NCI-H2107 treated with DMSO at 0.1 percent for 48 hours (cell line): Measurements from ENCODE around the gene SLC12A1.
"Not testable (repeated sequence)": the region's sequence is repeated elsewhere in the genome, so short reads cannot be mapped to it uniquely, and the experiment has no call there.

ENCODE experiments used
- DNase-seq: peaks from one replicate; lab custom pipeline; 2025; ENCODE audit not compliant: unreplicated experiment; lab: John Stamatoyannopoulos, UW

Gene SLC12A1

DNA sequence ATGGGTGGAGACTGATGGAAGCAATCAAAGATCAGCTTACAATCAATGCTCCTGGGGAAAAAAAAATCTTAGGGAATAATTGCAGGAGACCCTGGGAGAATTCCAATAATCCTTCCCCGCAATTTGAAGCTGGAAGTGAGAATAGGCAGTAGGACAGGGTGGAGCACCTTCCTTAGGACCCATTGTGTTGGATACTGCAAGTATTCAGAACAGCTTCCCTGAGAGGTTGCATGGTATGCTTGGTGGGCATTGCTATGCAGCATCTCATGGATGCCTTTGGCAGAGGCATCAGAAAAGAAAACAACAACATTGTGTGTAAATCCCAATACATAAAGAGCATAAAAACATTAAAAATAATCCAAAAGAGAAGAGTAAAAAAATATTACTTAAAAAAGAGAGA is 100.5 kb downstream of the SLC12A1 start:
- DNase-seq: no peak

DNA sequence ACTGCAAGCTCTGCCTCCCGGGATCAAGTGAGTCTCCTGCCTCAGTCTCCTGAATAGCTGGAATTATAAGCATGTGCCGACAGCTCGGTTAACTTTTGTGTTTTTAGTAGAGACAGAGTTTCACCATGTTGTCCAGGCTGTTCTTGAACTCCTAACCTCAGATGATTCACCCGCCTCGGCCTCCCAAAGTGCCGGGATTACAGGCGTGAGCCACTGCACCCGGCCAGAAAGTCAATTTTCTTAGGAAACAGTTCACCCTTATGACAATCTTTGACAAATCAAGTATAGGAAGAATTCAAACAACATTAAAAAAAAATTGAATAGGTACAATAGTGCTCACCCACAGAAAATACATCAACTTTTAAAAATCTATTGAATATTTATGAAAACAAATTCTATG is 101.5 kb downstream of the SLC12A1 start:
- DNase-seq: no peak

DNA sequence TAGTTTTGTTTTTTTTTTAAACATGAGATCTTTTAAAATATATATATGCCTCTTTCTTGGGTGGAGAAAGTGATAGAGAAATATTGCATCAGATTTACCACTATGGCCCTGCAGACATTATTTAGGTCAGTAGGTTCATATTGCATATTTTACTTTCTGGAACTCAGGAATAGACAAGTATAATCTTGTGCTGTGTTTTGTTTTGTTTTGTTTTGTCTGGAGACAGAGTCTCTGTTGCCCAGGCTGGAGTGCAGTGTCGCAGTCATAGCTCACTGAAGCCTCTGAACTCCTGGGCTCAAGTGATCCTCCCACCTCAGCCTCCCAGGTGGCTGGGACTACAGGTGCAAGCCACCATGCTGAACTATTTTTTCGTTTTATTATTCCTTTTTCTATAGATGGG is 103.6 kb downstream of the SLC12A1 start:
- DNase-seq: no peak

DNA sequence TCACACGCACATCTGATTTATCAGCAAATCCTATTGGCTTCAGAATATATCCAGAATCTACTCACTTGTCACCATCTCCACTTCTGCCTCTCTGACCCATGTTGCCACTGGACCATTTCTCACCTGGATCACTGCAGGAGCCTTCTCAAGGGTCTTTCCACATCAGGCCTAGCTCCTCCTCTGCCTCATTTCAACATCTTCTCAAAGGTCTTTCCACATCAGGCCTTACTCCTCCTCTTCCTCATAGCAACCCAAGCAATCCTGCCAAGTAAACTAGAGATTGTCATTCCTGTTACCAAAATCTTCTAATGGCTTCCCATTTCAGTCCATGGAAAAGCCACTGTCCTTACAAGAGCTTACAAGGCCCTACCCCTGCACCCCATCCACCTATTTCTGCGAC is 107.1 kb downstream of the SLC12A1 start:
- no peak for DNase-seq

DNA sequence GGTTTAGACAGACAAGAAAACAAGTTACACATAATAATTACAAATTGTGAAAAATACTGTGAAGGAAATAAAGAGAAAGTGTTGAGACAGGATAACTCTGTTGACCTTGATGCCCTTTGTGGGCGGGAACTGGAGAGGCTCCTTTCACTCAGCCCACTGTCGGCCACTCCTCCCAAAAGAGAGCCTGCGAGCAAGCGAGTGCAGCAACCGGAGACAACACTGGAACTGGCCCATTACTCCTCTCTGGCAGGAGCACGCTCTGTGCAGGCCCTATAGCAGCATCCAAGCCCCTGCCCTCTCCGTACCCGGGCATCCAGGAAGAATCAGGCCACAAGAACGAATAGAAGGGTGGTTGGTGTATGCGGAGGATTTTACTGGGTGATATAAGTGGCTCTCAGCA is 108.9 kb downstream of the SLC12A1 start:
- no peak for DNase-seq

DNA sequence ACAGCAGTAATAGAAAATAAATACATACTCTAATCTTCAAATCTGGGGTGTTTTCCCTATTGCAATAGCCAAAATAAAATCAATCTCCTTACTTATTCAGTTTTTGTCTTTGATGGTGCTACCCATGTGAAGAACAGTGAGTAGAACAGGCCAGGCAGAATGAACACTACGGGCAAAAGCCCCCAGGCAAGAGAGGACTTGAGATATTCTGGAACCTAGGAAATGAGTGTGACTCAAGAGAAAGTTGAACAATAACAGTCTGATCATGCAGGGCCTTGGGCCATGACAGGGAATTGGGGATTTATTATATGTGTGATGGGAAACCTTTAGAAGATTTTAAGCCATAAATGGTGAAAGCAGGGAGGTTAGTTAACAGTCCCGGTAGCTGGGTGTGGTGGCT is 111.1 kb downstream of the SLC12A1 start:
- DNase-seq: no peak

DNA sequence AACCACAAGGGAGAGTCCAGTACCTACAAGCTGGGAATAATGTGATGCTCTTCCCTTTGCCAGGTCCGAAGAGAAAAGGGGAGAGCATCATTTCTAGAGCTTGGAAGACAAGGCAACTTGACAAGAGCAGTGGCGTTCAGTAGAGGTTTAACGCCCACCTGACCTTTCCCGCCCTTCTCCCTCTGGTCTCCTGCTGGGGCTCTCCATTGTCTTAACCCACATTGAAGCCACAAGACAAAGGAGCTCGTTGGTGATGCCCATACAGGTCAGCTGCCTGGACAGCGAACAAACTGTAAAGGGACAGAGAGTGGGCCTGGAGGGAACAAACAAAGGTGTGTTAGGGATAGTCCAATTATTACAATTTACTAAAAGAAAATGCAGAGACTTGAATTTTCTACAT is 112.0 kb downstream of the SLC12A1 start:
- no peak for DNase-seq

DNA sequence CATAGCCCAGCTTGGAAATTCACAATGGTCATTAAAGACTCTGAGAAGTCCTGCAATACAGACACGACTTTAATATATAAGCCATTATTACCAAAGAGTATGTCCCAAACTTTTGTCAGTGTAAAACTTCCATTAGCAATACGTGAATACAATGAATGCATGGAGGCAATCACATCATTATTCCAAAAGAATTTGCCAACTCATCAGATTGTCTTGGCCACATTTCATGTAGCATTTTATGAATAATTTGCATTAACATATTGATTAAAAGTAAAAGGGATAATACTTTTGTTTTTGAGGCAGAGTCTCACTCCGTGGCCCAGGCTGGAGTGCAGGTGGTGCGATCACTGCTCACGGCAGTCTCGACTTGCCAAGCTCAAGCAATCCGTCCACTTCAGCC is 117.2 kb downstream of the SLC12A1 start:
- DNase-seq: no peak

DNA sequence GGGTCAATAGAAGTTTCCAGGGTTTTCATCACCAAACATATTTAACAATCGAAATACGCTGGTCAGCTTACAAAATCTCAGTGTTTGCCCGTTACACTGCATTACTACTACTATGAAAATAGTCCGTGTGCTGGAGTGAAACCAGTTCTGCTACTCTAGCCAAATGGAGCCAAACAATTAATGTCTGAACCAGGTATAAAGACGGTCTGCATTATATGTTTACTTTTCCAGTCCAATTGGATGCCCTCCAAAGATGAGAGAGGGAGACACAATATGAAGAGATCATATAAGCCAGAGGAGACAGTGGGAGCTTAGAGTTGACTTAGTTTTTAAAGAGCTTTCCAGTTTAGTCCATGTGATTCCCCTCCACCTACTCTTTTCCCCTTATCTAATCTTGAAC is 118.8 kb downstream of the SLC12A1 start:
- no peak for DNase-seq

DNA sequence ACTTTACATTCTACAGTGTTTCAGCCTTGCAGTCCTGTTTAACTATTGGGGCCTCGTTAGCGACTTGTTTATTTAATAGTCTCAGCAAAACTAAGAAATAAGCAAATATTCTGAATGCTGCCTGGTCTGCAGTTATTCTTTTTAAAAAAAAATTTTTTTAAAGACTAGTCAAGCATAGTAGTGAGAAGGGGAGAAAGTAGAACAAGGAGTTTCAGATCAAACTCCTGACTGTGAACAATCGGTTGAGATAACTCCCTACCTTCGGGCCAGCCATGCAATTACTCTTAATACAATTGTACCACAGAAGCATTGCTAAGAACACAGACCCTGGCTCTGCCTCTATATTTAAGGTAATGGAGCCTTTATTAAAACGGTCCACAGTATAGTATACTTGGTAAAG is 119.3 kb downstream of the SLC12A1 start:
- DNase-seq: no peak

DNA sequence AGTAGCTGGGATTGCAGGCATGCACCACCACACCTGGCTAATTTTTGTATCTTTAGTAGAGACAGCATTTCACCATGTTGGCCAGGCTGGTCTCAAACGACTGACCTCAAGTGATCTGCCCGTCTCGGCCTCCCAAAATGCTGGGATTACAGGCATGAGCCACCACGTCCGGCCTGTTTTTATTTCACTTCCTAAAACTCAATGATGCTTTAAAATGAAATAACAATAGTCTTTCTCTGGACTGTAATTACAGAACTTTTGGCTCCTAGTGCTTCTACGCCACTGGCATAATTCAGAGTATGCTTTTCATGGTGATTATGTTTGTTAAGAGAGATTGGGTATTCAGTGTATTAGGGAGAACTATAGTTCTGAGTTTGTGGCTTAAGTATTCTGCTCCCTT is 120.1 kb downstream of the SLC12A1 start:
- not testable (repeated sequence) for DNase-seq

DNA sequence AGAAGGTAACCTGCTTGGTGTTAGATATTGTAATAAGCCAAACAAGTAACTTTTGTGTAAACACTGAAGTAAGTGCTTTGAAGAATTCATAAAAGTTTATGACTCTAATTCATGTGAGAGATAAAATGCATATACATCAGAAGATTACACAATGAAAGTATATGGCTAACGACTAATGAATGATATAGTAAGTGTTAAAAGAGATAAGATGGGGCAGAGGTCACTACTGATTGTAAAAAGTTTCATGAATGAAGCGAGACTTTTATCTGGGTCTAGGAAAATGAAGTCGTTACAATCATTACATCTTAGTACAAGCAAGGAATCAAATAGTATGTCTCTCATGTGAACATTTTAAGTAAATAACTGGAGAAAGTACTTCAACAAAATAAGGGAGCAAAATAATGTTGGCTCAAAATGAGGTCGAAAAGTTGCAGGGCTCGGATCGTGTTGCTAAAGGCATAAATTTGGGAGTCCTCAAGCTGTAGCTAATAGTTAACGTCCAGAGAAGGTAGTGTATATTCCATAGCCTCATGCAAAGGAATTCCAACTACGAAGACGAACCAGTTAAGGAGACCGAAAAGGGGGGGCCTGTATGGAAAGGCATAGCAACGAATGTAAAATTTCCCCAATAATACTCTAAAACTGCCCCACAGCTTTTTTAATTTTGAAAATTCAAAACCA is 124.1 kb downstream of the SLC12A1 start:
- no peak for DNase-seq

DNA sequence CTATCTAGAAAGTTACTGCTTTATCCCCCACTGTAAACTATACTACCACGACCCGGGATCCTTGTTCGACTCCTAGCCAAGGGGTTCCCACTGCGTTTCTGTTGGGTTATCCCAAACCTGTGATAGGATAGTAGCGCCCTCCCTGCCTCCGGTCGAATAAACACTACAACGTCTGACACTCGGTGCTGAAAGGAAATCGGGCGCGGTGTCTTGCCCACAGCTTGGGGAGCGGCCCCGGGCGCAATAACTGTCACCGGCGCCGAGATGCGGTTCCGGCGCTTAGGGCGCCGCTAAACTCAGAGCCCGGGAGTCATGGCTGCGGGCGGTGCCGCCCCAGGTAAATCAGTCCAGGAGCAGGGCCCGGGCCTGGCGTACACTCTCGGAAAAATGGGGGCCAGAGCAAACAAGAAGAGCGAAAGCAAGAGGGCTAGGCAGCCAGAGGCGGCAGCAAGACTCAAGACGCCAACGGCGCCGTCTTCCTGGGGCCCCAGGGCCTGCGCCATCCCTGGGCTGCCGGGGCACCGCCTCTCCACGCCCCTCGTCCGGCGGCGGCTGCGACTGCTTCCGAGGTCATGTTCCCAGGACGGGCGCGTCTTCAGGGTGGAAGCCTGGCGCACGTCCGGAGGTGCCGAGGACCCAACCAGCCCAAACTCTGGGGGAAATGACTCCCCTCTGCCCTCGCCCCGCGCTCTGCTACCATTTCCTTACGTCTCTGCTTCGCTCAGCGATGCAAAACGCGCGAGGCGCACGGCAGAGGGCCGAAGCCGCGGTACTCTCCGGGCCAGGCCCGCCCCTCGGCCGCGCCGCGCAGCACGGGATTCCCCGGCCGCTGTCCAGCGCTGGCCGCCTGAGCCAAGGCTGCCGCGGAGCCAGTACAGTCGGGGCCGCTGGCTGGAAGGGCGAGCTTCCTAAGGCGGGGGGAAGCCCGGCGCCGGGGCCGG is 125.0 kb downstream of the SLC12A1 start, which contains the start of gene DUT:
TSS of gene DUT (plus strand) at position 575 of the 941 bp plus-strand sequence. CDS start at position 662, 87 bp downstream.
- DNase-seq: no peak

DNA sequence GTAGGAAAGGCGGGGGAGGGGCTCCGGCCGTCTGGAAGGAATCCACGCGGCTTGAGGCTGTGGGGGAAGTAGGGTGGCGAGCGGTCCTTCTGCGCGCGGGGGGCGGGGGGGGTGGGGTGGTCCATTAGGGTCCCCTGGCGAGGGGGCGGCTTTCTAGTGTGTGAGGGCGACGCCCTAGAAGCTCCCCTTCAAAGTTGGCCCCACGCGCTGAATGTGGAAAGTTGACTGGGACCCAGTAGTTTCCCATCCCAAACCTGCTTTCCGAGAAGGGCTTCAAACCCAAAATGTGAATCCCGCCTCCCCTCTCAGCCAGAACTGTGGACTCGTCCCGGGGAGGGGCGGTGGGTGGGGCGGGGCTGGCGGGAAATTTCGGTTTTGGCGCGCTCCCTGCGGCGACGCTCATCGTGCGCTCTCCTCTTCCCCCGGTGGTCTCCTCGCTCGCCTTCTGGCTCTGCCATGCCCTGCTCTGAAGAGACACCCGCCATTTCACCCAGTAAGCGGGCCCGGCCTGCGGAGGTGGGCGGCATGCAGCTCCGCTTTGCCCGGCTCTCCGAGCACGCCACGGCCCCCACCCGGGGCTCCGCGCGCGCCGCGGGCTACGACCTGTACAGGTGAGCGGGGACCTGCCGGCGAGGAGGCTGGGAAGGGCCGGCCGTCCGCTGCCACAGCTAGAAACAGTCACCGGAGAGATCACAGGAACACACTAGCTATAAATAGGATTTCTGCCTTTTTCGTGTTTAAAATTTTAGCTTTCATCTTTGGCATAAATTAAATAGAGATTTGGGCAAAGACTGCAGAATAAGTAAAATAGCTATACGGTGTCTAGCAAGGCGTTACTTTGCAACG is 125.9 kb downstream of the SLC12A1 start:
- DNase-seq: peak; percentile 17

DNA sequence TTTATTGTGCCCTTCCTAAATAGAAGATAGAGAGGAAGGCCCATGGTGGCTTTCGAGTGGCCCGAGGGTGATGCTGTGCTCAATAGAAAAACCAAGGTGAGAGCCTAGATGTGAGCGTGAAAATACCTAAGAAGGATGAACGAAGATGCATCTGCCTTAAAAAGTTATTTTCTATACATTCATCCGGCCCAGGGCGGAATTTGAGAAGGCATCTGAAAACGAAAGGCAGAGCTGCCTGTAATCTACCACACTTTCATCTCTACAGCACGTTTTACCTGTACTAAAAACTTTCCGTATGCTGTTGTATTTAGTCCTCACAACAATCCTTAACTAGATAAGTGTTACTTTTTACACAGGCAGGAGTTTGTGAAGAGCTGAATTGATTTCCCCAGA is 126.5 kb downstream of the SLC12A1 start:
- DNase-seq: no peak

DNA sequence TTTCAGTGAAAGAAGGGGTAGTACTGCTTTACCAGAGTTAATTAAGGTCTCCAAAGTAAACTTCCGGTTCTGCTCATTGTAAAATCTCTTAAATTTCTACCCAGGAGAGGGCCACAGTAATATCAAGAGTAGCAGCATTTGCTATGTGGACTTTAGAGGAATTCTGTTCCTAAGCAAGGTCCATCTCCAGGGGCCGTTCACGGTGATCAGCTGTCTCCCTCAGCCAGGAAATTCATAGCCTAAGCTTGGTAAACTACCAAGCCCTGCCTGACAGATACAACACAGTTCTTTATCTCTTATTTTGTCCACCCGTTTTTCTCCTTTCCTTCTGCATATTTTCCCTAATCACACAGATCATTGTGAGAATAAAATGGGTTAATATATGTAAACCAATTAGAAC is 127.4 kb downstream of the SLC12A1 start:
- DNase-seq: no peak

DNA sequence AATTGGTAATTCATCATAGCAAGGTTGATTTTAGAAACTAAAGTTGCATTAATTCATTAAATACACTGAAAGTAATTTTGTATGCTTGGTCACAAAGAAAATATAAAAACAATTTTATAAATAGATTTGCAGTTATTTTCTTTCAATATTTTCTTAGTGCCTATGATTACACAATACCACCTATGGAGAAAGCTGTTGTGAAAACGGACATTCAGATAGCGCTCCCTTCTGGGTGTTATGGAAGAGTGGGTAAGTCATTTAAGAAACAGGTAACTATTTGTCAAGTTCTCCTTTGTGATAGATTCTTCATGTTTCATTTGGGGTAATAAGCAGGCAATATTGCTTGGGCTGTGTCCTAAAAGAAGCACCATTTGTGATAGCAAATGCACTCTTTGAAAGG is 128.2 kb downstream of the SLC12A1 start:
- no peak for DNase-seq

DNA sequence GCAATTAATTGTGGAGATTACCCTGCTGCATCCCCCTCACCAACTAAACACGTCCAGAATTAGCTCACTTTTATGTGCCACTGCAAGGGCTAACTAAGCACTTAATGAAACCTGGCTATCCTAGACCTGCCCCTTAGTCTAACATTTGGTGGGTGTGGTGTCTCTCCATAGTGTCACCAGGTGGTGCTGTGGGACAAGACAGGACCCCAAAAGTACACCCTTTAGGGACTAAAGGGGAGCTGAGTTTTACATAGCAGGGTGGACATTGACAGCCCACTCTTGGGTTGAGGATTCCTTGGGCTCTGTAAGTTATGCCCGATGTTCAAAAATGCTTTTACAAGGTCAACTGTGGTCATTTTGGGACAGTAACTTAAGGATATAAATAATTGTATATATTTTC is 130.8 kb downstream of the SLC12A1 start:
- DNase-seq: no peak

DNA sequence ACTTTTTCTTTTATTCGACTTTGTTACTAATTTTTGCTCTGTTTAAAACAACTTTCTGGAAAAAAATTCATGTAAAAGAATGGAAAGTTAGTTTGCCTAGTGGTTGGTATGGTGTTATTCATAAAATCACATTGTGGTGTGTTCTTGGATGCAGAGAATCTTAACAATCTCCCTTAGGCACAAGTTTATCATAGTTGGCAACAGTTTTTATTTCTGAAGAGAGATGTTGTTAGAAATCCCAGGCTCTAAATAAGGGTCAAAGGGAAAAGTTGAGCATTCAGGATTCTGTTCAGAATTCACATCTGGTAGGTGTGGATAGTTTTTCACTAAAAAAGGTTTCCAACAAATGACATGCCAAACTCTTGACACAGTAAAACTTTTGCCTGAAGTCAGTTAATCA is 131.5 kb downstream of the SLC12A1 start:
- no peak for DNase-seq

DNA sequence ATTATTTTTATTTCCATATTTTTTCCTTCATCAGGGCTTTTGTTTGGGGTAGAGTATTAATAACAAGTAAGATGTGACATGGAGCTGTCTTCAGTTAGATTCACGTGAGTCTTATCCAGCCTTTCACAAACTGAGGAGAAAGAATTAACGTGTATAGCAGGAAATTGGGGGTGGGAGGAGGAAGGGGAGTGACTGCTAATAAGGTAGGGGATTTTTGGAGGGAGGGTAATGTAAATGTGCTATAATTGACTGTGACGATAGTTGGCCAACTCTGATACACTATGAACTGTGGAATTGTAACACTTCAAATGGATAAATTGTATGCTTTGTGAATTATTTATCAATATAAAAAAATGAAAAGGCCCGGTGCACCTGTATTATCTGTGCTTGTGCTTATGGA is 134.0 kb downstream of the SLC12A1 start:
- DNase-seq: no peak

DNA sequence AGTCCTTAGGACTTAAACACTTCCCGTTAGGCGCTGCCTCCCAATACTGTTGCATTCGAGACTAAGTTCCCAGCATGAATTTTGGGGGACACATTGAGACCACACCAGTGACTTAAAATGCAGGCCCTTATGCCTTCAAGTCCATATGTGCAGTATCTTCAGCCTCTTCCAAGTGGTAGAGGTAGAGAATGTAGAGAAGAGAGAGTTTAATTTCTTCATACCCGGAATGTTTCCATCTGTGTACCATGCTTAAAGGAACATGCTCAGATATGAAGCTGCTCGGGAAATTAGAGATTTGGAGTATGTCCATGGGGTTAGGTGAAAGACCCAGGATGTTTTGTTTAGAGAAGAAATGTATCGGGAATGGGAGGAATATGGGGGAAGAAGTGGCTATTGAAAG is 137.8 kb downstream of the SLC12A1 start:
- DNase-seq: no peak
